Measurements from ENCODE around the gene FILIP1.

DNA sequence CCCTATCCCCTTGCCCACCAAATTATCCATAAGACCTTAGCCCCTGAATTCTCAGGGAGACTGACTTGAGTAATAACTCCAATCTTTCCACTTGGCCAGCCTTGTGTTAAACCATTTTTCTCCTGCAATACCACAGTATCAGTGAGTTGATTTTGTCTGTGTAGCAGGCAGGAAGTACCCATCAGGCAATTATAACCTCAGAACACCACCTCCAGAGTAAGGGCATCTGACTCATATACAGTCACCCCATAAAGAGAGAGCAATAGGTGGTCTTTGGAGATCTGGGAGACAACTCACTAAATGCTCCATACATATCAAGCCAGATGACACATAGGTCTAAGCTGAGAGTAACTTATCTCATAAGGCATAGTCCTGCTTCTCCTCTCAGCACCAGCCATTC lies 83.7 kb downstream of the FILIP1 start:
- TF ChIP-seq, protein P1, sequence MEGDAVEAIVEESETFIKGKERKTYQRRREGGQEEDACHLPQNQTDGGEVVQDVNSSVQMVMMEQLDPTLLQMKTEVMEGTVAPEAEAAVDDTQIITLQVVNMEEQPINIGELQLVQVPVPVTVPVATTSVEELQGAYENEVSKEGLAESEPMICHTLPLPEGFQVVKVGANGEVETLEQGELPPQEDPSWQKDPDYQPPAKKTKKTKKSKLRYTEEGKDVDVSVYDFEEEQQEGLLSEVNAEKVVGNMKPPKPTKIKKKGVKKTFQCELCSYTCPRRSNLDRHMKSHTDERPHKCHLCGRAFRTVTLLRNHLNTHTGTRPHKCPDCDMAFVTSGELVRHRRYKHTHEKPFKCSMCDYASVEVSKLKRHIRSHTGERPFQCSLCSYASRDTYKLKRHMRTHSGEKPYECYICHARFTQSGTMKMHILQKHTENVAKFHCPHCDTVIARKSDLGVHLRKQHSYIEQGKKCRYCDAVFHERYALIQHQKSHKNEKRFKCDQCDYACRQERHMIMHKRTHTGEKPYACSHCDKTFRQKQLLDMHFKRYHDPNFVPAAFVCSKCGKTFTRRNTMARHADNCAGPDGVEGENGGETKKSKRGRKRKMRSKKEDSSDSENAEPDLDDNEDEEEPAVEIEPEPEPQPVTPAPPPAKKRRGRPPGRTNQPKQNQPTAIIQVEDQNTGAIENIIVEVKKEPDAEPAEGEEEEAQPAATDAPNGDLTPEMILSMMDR (IDR thresholded peaks at IDR 0.05; ENCODE audit: borderline replicate concordance, extremely low read depth, low read length, poor library complexity, severe bottlenecking), result no peak
- no peak for TF ChIP-seq EZH2 (IDR thresholded peaks at IDR 0.05; ENCODE audit: borderline replicate concordance, low read depth, low read length, severe bottlenecking)

All from DND-41 (cell line).